A673 (cell line): ENCODE data around the gene B4GALT3.

Experiments used
- EZH2 ChIP-seq: fragments of 200-600 bp; sonication (generic); IDR thresholded peaks from 2 replicates; pipeline ENCODE4 v1.6.1; 2017; ENCODE audit warnings: borderline replicate concordance, low read depth, mild to moderate bottlenecking, mixed read lengths, antibody characterized with exemption, low read length; ENCODE audit not compliant: poor library complexity, severe bottlenecking
- TF ChIP-seq, protein P1 (sequence below): fragments of 300-800, 200-600 bp; sonication (generic); conservative IDR thresholded peaks from 2 replicates; pipeline ENCODE4 v1.5.1; 2017; ENCODE audit warnings: low read depth, mild to moderate bottlenecking, antibody characterized with exemption, low read length, moderate library complexity, mixed read lengths

DNA sequence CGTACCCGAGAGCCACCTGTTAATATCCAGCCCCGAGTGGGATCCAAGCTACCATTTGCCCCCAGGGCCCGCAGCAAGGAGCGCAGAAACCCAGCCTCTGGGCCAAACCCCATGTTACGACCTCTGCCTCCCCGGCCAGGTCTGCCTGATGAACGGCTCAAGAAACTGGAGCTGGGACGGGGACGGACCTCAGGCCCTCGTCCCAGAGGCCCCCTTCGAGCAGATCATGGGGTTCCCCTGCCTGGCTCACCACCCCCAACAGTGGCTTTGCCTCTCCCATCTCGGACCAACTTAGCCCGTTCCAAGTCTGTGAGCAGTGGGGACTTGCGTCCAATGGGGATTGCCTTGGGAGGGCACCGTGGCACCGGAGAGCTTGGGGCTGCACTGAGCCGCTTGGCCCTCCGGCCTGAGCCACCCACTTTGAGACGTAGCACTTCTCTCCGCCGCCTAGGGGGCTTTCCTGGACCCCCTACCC is 16.6 kb downstream of the B4GALT3 start:
- TF ChIP-seq, protein P1, sequence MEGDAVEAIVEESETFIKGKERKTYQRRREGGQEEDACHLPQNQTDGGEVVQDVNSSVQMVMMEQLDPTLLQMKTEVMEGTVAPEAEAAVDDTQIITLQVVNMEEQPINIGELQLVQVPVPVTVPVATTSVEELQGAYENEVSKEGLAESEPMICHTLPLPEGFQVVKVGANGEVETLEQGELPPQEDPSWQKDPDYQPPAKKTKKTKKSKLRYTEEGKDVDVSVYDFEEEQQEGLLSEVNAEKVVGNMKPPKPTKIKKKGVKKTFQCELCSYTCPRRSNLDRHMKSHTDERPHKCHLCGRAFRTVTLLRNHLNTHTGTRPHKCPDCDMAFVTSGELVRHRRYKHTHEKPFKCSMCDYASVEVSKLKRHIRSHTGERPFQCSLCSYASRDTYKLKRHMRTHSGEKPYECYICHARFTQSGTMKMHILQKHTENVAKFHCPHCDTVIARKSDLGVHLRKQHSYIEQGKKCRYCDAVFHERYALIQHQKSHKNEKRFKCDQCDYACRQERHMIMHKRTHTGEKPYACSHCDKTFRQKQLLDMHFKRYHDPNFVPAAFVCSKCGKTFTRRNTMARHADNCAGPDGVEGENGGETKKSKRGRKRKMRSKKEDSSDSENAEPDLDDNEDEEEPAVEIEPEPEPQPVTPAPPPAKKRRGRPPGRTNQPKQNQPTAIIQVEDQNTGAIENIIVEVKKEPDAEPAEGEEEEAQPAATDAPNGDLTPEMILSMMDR: no peak
- TF ChIP-seq EZH2: no peak
